Colonic mucosa (tissue), 4 donors: ENCODE data around the gene C8G. TPM values are rescaled to one million over a fixed set of nuclear protein-coding genes. Genes with fewer than 3 reads are reported as not detected.

Experiments
- DNase-seq: peaks from one replicate; pipeline ENCODE4 v3.0.0-alpha.2; 2020
- H3K27ac ChIP-seq: fragments of 200-600 bp; one replicate; pipeline ENCODE4 v1.8.0; 2021
- H3K27me3 ChIP-seq: fragments of 200-600 bp; one replicate; pipeline ENCODE4 v1.8.0; 2021
- H3K36me3 ChIP-seq: fragments of 200-600 bp; one replicate; pipeline ENCODE4 v1.8.0; 2021
- H3K4me1 ChIP-seq: fragments of 200-600 bp; one replicate; pipeline ENCODE4 v1.8.0; 2021; ENCODE audit warnings: mild to moderate bottlenecking
- H3K4me3 ChIP-seq: fragments of 200-600 bp; one replicate; pipeline ENCODE4 v1.8.0; 2021
- H3K9ac ChIP-seq, 2 donors: one replicate each; pipeline ENCODE4 v1.7.0; 2013; ENCODE audit warnings: control low read depth in 2 of 2, low read depth in 2 of 2, low read length in 2 of 2
- H3K9me3 ChIP-seq: fragments of 200-600 bp; one replicate; pipeline ENCODE4 v1.8.0; 2021
- intact Hi-C: fragments of 100-400 bp; cut with DNase I; formaldehyde crosslinking; loops from one replicate; pipeline ENCODE4 v1.14.1; 2022
- total RNA-seq, 2 donors: library from RNA; stranded (reverse); fragmentation: NEBNext Ultra II Directional in 1 of 2; extraction: Animal tissue kit (Norgen Biotek cat#: 25700) in 1 of 2; gene quantifications; one replicate each; pipeline ENCODE4 v1.2.1, GENCODE V29; 2021
- TF ChIP-seq, protein P1 (sequence below): fragments of 200-600 bp; IDR thresholded peaks from one replicate; pipeline ENCODE4 v1.8.0; 2022; ENCODE audit warnings: antibody characterized with exemption, mild to moderate bottlenecking
- donor health status: healthy.
- donor health status: DM: no; HTN: no; CAD: no.
- donor health status: DM: no; HTN: no; CAD: no.

C8G gene
- total RNA-seq, 2 donors from 2014 or later, result 5.3 to 11.9 TPM

- Histone ChIP-seq H3K4me1 (peaks cover 29% of the 10 kb centered on the region), H3K4me3 (no peak overlapping the region), H3K36me3 (no peaks in the 10 kb centered on the region), H3K9me3 (no peaks in the 10 kb centered on the region), H3K9ac (peak overlapping the region; percentile 73 to 97), H3K27ac (peak overlapping the region; percentile 99), H3K27me3 (no peaks in the 10 kb centered on the region)
- TF ChIP-seq, protein P1, sequence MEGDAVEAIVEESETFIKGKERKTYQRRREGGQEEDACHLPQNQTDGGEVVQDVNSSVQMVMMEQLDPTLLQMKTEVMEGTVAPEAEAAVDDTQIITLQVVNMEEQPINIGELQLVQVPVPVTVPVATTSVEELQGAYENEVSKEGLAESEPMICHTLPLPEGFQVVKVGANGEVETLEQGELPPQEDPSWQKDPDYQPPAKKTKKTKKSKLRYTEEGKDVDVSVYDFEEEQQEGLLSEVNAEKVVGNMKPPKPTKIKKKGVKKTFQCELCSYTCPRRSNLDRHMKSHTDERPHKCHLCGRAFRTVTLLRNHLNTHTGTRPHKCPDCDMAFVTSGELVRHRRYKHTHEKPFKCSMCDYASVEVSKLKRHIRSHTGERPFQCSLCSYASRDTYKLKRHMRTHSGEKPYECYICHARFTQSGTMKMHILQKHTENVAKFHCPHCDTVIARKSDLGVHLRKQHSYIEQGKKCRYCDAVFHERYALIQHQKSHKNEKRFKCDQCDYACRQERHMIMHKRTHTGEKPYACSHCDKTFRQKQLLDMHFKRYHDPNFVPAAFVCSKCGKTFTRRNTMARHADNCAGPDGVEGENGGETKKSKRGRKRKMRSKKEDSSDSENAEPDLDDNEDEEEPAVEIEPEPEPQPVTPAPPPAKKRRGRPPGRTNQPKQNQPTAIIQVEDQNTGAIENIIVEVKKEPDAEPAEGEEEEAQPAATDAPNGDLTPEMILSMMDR, result no peak
- intact Hi-C loops, result no loop called here
- DNase-seq, result no peak
Measured at GRCh38 chr9:136900988-136901515, 44.0 kb upstream of the C8G start.

DNA sequence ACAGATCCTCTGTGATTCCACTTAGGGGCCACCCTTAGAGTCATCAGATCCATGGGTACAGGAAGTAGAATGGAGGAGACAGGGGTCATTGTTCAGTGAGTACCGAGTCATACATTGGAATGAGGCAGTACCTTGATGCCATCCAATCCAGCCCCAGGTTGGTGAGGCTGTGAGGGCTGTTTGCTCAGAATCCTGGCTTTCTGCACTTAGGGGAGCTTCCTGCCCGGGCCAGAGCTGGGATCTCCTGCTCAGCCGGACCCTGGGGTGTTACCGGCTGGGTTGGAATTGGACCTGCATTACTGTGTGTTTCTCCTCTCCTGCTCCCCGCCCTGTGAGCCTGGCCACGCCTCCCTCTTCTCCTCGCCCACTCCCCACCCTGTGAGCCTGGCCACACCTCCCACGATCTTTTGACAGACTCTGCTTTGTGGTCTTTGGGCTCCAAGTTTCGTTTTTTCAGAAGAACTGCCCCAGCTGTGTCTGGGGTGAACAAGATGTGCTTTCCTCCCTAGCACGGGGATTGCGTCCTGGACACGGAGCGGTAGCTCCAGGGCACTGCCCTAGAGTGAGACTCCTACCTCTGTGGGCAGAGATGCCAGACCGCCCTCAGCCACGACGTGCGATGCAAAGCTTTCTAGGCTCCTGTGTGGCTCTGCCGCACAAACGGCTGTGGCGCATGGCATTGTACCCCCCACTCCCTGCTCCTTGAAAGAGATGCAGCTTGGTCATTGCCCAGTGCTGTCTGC, 43.4 kb upstream of the C8G start:
- peak overlapping the region; percentile 99 for H3K27ac ChIP-seq
- H3K9ac ChIP-seq, result peak overlapping the region; percentile 73 to 97
- H3K36me3 ChIP-seq, result no peaks in the 10 kb centered on the region
- peaks cover 29% of the 10 kb centered on the region for H3K4me1 ChIP-seq
- no peaks in the 10 kb centered on the region for H3K9me3 ChIP-seq
- intact Hi-C loops, result no loop called here
- H3K4me3 ChIP-seq, result peak overlapping the region; percentile 8
- TF ChIP-seq, protein P1, result no peak
- peak; percentile 82 for DNase-seq
- no peaks in the 10 kb centered on the region for H3K27me3 ChIP-seq

DNA sequence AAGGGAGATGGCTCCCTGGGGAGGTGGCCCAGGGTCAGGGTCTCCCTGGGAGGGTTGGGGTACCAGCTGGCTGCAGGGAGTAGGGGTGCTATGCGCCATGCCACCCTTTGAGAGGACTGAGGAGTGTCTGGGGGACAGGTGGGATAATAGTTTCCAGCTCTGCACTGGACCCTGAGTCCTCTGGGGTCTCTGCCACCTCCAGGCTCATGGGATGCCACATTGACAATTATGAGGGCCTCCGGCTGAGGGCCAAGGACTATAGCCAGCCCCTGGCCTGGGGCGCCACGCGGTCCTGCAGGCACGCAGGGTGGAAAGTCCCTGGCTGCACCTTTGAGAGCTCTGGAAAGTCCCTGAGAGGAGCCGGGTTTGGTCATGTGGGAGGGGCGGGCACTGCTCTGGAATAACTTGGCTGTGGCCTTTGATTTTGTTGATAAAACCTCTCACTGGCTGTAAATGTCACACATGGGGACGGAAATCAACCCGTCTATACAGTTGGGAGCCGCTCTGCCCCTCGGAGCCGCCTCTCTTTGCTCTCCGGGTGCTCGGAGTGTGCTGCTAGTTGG, 42.7 kb upstream of the C8G start:
- H3K27me3 ChIP-seq, result no peaks in the 10 kb centered on the region
- H3K27ac ChIP-seq, result peak overlapping the region; percentile 99
- H3K36me3 ChIP-seq, result peaks cover 1% of the 10 kb centered on the region
- peak overlapping the region; percentile 8 for H3K4me3 ChIP-seq
- H3K9me3 ChIP-seq, result no peaks in the 10 kb centered on the region
- peak overlapping the region; percentile 73 to 97 for H3K9ac ChIP-seq
- DNase-seq, result peak; percentile 95
- intact Hi-C loops, result no loop called here
- TF ChIP-seq, protein P1, result no peak
- H3K4me1 ChIP-seq, result peaks cover 29% of the 10 kb centered on the region

GRCh38 chr9:136903041-136903554, 41.9 kb upstream of the C8G start:
- Histone ChIP-seq H3K4me3 (no peak overlapping the region), H3K36me3 (peaks cover 9% of the 10 kb centered on the region), H3K9me3 (no peaks in the 10 kb centered on the region), H3K4me1 (peaks cover 29% of the 10 kb centered on the region), H3K9ac (peak overlapping the region; percentile 47 to 97), H3K27me3 (no peaks in the 10 kb centered on the region), H3K27ac (peak overlapping the region; percentile 99)
- TF ChIP-seq, protein P1, result no peak
- DNase-seq, result no peak
- intact Hi-C loops, result no loop called here

DNA sequence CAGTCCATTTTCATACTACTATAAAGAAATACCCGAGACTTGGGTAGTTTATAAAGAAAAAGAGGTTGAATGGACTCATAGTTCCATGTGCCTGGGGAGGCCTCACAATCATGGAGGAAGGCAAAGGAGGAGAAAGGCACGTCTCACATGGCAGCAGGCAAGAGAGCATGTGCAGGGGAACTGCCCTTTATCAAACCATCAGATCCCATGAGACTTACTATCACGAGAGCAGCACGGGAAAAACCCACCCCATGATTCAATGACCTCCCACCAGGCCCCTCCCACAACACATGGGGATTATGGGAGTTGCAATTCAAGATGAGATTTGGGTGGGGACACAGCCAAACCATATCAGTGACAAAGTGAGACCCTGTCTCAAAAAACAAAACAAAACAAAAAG, 38.8 kb upstream of the C8G start:
- H3K9me3 ChIP-seq, result no peaks in the 10 kb centered on the region
- peaks cover 10% of the 10 kb centered on the region for H3K36me3 ChIP-seq
- intact Hi-C loops, result no loop called here
- peaks cover 18% of the 10 kb centered on the region for H3K4me1 ChIP-seq
- TF ChIP-seq, protein P1, result no peak
- no peak overlapping the region for H3K4me3 ChIP-seq
- H3K27ac ChIP-seq, result no peak overlapping the region
- no peak for DNase-seq
- H3K9ac ChIP-seq, result no peak overlapping the region
- H3K27me3 ChIP-seq, result no peaks in the 10 kb centered on the region
